ENCODE results near the gene PPP1R13B.
"Not testable (repeated sequence)": the region's sequence is repeated elsewhere in the genome, so short reads cannot be mapped to it uniquely, and the experiment has no call there.

Gene PPP1R13B

DNA sequence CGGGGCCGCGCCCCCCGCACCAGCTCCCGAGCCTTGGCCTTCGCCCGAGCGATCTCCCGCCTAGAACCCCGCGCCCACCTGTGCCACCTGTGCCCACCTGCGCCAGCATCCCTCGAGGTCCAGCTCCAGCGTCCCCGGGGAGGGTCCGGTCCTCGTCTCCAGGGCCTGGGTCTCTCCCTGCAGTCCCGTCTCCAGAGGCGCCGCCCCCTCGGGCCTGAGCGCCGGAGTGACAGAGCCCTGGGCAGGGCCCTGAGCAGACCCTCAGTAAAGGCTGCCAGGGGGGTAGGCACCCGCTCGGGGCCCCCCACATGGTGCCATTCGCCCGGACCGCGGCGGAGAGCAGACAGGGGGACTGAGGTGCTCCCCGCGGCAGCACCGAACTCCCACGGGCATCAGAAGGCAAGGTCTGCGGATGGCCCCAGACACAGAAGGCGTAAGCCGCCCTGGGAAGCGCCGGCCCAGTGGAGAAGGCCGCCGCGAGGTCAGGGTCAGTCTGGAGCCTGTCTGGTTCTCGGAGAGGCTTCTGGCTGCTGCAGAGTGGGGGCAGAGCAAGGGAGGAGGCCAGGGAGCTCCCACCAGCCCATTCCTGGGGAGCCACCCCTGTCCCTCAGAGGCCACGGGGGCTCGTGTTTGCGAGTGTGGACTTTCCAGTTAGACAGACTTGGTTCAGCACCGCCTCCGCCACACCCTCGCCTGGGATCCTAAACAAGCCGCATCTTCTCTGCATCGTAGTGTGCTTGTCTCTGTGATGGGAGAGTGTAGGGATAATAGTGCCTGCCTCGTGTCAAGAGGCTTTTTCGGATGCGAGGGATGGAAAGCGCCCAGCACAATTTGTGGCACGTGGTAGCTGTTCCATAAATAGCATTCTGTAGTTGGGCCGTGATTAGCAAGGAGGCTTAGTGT lies 1.1 kb upstream of the PPP1R13B start:
- TF ChIP-seq, protein P1, sequence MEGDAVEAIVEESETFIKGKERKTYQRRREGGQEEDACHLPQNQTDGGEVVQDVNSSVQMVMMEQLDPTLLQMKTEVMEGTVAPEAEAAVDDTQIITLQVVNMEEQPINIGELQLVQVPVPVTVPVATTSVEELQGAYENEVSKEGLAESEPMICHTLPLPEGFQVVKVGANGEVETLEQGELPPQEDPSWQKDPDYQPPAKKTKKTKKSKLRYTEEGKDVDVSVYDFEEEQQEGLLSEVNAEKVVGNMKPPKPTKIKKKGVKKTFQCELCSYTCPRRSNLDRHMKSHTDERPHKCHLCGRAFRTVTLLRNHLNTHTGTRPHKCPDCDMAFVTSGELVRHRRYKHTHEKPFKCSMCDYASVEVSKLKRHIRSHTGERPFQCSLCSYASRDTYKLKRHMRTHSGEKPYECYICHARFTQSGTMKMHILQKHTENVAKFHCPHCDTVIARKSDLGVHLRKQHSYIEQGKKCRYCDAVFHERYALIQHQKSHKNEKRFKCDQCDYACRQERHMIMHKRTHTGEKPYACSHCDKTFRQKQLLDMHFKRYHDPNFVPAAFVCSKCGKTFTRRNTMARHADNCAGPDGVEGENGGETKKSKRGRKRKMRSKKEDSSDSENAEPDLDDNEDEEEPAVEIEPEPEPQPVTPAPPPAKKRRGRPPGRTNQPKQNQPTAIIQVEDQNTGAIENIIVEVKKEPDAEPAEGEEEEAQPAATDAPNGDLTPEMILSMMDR (IDR thresholded peaks at IDR 0.05; ENCODE audit: insufficient read depth, low read depth, low read length, missing control alignments) = no peak
- no peak for DNase-seq (ENCODE audit: low read depth)
- peak overlapping the region; percentile 51 for H3K4me3 ChIP-seq (ENCODE audit: low read length)

DNA sequence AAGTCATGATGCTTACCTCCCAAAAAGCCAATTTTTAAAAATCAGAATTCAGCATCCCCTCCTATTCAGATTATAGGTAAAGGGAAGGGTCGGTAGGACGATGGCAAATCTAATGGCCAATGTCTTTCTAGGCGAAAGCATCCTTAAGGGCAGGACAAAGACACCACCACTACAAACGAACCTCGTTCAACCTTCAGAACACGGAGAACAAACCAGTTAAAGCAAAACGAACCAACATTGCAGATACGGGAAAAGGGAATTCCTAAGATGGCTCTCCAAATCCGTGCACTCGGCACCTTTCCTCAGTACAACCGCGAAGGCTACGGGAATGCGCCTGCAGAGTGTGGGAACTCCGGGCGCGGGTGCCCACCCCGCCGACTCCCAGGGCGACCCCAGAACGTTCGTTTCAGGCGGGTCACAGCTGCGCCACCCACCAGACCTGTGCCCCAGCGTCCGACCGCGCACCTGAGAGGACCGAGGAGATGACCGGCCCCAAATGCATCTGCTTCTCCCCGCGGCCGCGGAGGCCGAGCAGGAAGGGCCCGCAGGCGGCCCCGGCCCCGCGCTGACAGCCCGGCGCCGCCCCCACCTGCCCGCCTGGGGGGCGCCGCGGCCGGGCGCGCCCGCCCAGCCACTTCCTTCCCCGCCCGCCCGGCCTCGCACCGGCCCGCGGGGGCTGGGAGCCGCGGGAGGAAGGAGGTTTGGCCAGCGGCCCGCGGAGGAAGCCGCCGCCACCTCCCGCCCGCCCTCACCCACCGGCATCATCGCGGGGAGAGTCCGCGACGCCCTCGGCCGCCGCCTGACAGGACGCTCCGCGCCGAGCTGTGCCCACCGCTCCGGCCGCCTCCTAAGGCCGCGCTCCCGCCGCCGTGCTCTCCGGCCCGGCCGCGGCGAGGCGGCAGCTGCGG lies 578 bp downstream of the PPP1R13B start:
- TF ChIP-seq, protein P1 (IDR thresholded peaks at IDR 0.05; ENCODE audit: insufficient read depth, low read depth, low read length, missing control alignments) = no peak
- peak; percentile 55 for DNase-seq (ENCODE audit: low read depth)
- H3K4me3 ChIP-seq (ENCODE audit: low read length) = peak overlapping the region; percentile 72

DNA sequence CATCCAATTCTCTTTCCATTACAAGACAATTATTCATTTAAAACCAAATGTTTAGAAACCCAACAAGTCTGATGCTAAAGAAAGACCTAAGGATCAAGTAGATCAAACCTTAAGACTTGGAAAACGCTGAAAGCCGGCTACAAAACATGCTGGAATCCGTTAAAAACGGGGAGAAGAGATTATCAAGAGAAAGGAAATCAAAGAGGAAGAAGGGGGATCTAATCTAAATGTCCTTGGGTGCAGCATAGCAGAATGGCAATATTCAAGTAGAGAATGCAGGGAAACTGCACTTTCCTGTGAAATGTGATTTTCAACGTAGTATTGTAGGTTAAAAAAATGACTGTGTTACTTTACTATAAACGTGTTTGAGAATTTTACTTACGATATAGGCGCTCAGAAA lies 1.3 kb downstream of the PPP1R13B start:
- peak overlapping the region; percentile 72 for H3K4me3 ChIP-seq (ENCODE audit: low read length)
- no peak for DNase-seq (ENCODE audit: low read depth)
- TF ChIP-seq, protein P1 (IDR thresholded peaks at IDR 0.05; ENCODE audit: insufficient read depth, low read depth, low read length, missing control alignments) = no peak

DNA sequence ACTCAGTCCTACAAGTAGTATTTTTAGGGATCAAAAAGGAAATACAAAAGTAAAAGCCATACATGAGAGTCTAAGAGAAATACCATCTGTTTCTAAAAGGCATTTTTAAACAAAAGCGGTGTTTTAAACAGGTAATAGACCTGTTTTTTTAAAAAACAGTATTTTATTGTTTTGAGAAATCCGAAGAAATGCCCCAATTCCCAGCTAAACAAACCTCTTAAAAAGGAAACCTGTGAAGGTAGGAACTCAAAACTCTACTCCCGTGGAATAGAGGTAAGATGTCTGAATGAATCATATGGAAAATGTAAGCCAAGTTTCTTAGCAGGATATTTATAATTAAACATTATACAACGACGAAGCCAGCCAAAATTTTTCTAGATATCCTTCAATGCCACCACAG lies 2.0 kb downstream of the PPP1R13B start:
- TF ChIP-seq, protein P1 (IDR thresholded peaks at IDR 0.05; ENCODE audit: insufficient read depth, low read depth, low read length, missing control alignments) = no peak
- DNase-seq (ENCODE audit: low read depth) = no peak
- no peak overlapping the region for H3K4me3 ChIP-seq (ENCODE audit: low read length)

DNA sequence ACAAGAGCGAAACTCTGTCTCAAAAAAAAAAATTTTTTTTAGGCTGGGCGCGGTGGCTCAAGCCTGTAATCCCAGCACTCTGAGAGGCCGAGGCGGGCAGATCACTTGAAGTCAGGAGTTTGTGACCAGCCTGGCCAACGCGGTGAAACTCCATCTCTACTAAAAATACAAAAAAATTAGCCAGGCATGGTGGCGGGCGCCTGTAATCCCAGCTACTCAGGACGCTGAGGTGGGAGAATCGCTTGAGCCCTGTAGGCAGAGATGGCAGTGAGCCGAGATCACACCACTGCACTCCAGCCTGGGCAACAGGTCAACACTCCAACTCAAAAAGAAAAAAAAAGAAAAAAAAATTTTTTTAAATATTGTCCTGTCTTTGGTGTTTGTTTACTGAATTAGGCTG lies 6.1 kb downstream of the PPP1R13B start:
- H3K4me3 ChIP-seq (ENCODE audit: low read length); DNase-seq (ENCODE audit: low read depth): not testable (repeated sequence)

DNA sequence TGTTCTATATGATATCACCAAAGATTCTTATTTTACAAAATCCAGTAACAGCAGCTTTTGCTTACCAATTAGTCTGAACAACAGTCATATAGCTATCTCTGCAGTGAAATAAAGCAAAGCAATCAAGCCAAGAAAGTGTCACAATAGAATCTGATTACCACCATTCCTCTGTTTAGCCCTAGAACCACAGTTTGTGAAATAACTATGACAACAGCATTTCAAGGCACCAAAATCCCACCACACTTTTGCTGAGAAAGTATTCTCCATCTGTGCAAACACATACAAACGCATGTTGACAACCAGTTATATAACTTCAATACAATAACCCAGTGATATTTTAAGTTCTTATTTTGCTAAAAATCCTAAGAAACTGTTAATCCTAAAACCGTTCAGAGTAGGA lies 7.4 kb downstream of the PPP1R13B start:
- DNase-seq (ENCODE audit: low read depth) = no peak
- H3K4me3 ChIP-seq (ENCODE audit: low read length) = no peak overlapping the region
- TF ChIP-seq, protein P1 (IDR thresholded peaks at IDR 0.05; ENCODE audit: insufficient read depth, low read depth, low read length, missing control alignments) = no peak

DNA sequence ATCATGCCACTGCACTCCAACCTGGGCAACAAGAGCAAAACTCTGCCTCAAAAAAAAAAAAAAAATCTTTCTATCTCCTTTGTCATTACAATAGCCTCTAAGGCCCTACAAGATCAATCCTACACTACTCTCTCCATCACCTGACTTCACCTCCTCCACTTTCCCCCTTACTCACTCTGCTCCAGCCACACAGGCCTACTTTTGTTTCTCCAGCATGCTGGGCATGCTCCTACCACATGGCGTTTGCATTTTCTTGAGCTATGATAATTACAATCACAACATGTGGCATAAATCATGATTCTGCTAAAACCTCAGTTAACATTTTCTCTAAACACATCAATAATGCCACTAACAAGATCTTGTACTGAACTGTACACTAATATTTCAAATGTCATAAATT lies 7.8 kb downstream of the PPP1R13B start:
- H3K4me3 ChIP-seq (ENCODE audit: low read length) = no peak overlapping the region
- TF ChIP-seq, protein P1 (IDR thresholded peaks at IDR 0.05; ENCODE audit: insufficient read depth, low read depth, low read length, missing control alignments) = no peak
- DNase-seq (ENCODE audit: low read depth) = no peak

Measured in epithelial cell of esophagus (primary cell).